T47D (cell line): ENCODE data around the gene ROBO1.

ENCODE experiments used
- DNase-seq, 2 experiments: peaks; one replicate each; pipeline versions ENCODE4 v3.0.0 to v3.0.0-alpha.2; 2011 to 2012; ENCODE audit warnings: low read depth in 1 of 2, low spot score in 1 of 2
- JUND ChIP-seq: IDR thresholded peaks from 2 replicates; pipeline ENCODE4 v1.6.1; 2012; ENCODE audit warnings: low read depth
- in situ Hi-C: cut with HindIII; loops from 2 replicates; pipeline ENCODE4 v1.10.0; 2016; ENCODE audit warnings: low sequenced_read_pairs, low pct_unique_long_range_greater_than_20kb

Gene ROBO1

DNA sequence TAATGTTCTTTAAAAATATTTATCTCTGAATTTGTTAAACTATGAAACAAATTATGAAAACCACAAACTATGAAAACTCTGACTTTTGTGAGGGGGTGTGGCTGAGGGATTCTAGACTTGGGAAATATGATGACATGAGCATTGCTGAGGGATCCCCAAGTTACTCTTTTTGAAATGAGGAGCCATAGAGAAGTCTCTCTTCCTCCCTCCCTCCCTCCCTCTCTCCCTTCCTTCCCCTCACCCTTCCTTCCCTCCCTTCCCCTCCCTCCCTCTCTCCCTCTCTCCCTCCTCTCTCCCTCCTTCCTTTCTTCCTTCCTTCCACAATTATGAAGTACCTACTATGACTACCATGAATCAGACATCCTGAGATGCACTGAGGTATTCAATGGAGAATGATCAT is 673.1 kb downstream of the ROBO1 start:
- no peak for TF ChIP-seq JUND
- in situ Hi-C loops = no loop called here
- DNase-seq = no peak

DNA sequence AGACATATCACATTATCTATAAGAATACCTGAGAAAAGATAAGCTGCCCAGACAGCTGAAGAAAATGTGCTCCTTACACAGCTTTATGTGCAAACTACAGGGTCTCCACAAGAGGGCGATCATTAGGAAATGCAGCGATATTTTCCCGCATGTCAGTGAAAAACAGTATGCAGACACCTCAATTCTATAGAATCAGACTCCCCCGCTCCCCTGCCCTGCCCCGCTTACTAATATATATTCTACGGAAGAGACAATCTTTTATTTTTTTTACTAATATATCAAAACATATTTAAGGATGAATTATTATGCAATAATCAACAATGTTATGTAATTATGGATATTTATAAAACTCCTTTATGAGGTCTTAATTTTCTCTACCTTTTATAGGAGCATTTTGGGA is 681.3 kb downstream of the ROBO1 start:
- in situ Hi-C loops = no loop called here
- peak; percentile 9 to 67 for DNase-seq
- TF ChIP-seq JUND = no peak

DNA sequence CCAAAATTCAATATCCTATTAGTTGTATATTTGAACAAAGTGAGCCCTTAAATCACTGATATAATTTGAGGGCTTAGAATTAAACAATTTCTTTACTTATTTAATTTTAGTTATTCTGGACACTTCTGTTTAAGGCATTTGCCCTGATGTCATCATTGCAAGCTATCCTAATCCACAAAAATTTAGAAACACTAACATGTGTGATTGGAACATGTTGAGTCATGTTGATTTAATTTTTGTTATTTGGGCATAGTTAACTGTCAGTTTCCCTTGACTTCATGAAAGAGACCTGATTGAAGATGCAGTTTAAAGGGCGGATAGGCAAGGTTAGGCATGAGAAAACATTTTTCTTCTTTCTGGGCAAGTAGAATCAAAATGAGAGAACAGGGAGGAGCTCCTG is 682.6 kb downstream of the ROBO1 start:
- TF ChIP-seq JUND = no peak

DNA sequence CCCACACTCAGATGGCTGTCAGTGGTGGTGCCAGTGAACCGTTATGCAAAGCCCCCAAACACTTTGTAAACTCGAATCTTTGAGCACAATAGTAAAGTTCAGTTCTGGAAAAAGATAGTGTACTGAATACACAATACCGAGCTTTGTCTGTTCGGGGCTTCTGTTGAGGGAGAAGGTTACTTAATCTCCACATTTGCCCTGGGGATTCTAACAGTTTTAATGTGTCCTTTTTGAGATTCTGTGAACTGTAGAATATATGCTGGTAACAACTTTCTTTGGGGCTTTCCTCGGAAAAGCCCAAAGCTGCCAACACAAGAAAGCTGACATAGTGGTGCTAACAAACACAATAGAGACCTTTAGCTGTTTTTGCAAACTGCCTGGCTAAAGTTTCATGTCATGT is 686.5 kb downstream of the ROBO1 start:
- in situ Hi-C loops = no loop called here
- no peak for TF ChIP-seq JUND
- no peak for DNase-seq

More for the DNA sequence above, 682.6 kb downstream of the ROBO1 start:
- DNase-seq = no peak
- in situ Hi-C loops = no loop called here

DNA sequence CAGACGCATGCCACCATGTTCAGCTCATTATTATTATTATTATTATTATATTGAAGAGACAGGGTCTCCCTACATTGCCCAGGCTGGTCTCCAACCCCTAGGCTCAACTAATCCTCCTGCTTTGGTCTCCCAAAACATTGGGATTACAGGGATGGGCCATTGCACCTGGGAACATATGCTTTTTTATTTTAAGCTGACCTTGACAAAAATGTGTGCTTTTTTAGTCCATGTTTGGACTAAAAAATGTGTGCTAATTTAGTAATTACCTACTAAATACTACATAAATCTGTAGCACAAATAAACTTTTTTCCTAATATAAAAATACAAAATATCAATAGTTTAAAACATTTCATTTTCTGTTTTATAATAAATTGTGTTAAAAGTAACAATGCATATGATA is 693.2 kb downstream of the ROBO1 start:
- in situ Hi-C loops = no loop called here
- no peak for DNase-seq
- TF ChIP-seq JUND = no peak

DNA sequence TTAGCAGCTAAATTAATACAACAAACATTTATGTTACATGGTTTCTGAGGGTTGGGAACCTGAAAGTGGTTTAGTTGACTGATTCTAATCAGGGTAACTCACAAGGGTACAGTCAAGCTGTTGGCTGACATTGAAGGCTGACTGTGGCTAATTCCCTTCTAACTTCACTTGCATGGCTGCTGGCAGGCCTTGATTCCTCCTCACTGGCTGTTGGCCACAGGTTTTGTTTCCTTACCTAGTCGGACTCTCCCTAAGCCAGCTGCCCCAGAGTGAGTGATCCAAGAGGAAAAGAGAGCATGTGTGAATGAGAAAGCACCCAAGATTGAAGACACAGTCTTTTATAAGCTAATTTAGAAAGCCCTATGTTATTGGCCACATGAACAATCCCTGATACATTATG is 700.1 kb downstream of the ROBO1 start:
- no peak for DNase-seq
- in situ Hi-C loops = no loop called here
- TF ChIP-seq JUND = no peak

DNA sequence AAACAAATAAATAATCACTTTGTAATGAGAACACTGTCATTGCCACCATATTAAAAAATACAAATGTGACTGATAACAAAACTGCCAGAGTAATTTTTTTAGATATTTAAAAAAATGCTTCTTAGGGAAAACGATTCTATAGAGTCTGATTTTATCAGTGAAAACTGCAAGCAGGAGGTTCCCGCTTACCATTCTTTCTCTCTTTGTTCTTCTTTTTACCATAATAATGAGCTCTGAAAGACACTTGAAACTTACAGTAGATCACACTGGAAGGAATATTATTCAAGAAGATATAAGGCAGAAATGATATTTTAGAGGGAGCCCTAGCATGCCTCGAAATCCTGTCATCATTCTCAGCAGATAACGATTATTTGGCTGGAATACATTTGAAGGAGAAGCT is 701.3 kb downstream of the ROBO1 start:
- DNase-seq = no peak
- TF ChIP-seq JUND = no peak
- in situ Hi-C loops = no loop called here

DNA sequence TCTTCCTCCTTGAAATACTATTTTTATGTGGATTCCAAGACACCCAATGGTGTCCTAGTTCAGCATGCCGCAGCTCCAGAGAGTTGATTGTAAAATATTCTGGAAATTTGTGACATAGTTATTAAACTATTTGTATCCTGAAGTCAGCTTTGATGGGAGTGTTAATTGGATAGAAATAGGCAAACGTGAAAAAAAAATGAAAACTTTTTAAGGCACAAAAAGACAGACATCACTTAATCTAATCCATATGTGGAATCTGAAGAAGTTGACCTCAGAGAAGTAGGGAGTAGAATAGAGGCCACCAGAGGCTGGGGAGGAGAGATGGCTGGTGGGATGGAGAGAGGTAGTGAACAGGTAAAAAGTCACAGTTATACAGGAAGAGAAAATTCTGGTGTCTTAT is 704.2 kb downstream of the ROBO1 start:
- no peak for TF ChIP-seq JUND
- in situ Hi-C loops = no loop called here
- no peak for DNase-seq

DNA sequence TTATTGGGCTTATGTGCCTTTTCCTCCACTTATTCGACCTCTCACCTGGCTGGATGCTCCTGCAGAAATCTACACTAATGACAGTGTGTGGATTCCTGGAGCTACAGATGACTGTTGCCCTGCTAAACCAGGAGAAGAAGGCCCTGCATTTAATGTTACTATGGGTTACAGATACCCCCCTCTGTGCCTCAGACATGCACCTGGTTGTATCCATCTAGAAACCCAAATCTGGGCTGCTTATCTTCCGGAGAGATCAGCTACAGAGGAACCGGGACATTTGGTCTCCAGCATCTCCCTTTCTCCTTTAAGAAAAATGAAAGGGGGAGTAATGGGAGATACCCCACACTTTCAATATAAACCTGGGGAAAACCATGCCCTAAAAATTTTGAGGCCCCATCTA is 710.0 kb downstream of the ROBO1 start:
- in situ Hi-C loops = no loop called here
- TF ChIP-seq JUND = no peak
- no peak for DNase-seq

DNA sequence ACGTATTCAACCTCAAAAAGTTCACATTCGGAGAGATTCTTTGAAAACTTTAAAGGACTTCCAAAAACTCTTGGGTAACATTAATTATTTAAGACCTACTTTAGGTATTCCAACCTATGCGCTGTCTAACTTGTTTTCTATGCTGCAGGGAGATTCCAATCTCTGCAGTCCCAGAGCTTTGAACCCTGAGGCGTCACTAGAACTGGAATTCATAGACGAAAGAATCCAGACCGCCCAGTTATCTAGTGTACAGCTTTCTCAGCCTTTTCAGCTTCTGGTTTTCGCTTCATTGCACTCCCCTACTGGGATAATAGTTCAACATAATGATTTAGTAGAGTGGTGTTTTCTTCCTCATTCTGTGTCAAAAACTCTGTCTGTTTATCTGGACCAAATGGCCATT is 711.3 kb downstream of the ROBO1 start:
- in situ Hi-C loops = no loop called here
- peak; percentile 1 to 91 for DNase-seq
- TF ChIP-seq JUND = no peak

DNA sequence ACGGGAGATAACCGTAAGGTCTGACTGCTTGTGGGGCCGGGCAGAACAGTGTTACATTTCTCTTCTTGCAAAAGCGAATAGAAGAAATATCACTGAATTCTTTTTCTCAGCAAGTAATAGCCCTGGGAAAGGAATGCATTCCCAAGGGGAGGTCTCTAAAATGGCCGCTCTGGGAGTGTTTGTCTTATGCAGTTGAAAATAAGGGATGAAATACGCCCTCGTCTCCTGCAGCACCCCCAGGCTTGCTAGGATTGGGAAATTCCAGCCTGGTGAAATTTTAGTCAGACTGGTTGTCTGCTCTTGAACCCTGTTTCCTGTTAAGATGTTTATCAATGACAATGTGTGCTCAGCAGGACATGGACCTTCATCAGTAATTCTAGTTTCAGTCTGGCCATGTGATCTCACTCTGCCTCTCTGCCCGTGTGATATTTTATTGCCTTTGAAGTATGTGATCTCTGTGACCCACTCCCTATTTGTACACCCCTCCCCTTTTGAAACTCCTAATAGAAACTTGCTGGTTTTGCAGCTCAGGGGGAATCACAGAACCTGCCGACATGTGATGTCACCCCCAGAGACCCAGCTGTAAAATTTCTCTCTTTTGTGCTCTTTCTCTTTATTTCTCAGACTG is 715.6 kb downstream of the ROBO1 start:
- in situ Hi-C loops = no loop called here
- TF ChIP-seq JUND = no peak
- DNase-seq = peak in 1 of 2 experiments; percentile 13

DNA sequence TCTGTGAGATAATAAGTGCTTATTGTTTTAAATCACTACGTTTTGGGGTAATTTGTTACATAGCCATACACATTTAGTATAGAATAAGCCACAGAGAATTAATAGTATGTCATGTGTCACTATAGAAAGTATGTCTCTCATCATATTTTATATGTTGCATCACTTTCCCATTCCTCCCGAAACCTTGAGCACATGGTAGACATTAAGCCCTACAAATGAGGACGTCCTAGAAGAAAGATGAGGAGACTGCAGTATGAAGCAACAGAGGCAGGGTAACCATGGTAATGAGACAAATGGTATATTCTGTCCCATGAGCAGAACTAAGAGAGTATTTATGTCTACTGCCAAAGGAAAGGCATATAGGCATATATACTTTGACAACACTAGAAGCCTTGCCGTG is 720.2 kb downstream of the ROBO1 start:
- no peak for DNase-seq
- in situ Hi-C loops = no loop called here
- TF ChIP-seq JUND = no peak

DNA sequence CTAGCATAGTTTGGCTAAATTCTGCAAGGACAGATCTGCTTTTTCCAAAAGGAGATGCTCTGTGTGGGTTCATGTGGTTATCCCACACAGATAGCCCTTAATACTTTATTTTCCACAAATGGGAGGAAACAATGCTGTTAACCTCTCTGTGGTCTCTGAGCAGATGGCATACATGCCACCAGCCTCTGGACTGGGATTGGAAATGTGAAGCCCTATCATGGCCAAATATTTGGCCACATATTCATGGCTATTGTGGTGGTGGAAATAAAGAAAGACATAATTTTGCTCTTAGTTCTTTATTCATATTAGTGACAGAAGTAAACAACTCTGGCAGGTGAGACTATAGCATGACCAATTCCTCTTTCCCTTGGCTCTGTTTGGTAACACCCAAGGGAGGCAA is 726.2 kb downstream of the ROBO1 start:
- no peak for DNase-seq
- in situ Hi-C loops = no loop called here
- TF ChIP-seq JUND = no peak

DNA sequence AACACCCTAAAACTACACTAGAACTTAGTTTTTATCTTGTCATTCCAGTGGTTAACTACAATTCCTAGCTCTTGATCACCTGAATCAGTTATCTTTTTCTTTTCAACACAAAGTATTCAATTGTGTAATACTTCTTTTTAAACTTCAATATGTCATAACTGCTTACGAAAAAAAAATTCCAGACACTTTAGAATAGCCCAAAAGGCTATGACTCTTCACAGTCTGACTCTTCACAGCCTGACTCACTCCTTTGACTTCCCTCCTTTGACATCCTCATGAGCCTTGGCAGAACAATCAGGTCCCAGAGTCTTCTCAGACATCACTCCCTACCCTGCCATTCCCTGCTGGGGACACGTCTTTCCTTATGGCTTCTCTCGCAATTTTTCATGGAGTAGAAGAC is 727.1 kb downstream of the ROBO1 start:
- in situ Hi-C loops = no loop called here
- TF ChIP-seq JUND = no peak
- no peak for DNase-seq
